GM21723 (cell line): ENCODE measurements around the gene MZF1.
"Not testable (repeated sequence)": the region's sequence is repeated elsewhere in the genome, so short reads cannot be mapped to it uniquely, and the experiment has no call there.

Experiments
- ATAC-seq: cut with Tn5 transposase; IDR thresholded peaks from one replicate; pipeline ENCODE4 v1.9.1; 2021; ENCODE audit warnings: mild to moderate bottlenecking, moderate library complexity; ENCODE audit not compliant: unreplicated experiment

Gene MZF1

DNA sequence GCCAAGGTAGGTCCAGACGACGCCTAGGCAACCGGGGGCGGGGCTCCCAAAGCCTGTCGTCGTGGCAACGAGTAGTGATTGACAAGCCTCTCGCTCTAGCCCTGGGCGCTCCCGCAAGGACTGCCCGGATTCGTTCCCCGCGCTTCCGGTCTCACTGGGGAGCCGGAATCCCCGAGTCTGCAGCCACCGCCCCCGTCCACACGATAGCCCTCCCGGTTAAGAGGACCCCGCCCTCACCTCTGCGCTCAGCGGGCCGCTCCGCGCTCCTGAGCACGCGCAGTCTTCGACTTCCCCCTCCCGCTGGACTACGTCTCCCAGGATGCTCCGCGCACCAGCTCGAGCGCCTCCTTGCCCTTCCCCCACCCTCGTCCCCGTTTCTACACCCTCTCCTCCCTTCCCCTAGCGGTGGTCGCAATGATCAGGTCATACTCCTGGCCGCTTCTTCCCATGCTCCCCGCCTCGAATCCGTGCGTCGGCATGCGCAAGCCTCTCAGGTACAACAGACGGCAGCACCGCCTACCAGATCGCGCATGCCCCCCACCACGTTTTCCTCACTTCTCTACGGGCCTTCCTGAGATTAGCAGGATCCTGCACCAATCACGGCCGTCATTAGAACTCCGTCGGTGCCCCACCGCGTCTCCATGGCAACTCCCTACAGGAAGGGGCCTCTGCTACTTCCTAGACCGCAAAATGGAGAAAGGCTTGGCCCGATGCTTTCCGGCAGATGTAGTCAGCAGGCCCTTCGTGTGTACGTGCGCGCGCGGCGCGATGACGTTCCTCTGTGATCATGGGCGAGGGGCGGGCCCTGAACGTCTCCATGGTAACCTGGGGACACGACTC lies at the start of gene MZF1:
Gene MZF1, minus strand, starts transcription at position 518 of the 840 bp plus-strand sequence. CDS start 1,946 bp downstream, outside the sequence.
- ATAC-seq: peak; percentile 55

DNA sequence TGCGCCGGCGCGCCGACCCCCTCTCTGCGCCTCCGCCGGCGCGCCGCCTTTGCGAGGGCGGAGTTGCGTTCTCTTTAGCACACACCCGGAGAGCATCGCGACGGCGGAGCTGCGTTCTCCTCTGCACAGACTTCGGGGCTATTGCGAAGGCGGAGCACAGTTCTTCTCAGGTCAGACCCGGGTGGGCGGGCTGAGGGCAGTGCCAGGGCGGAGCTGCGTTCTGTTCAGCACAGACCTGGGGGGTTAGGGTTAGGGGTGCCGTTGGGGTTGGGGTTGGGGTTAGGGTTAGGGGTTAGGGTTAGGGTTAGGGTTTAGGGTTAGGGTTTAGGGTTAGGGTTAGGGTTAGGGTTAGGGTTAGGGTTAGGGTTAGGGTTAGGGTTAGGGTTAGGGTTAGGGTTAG lies 34.1 kb upstream of the MZF1 start:
- ATAC-seq: not testable (repeated sequence)

DNA sequence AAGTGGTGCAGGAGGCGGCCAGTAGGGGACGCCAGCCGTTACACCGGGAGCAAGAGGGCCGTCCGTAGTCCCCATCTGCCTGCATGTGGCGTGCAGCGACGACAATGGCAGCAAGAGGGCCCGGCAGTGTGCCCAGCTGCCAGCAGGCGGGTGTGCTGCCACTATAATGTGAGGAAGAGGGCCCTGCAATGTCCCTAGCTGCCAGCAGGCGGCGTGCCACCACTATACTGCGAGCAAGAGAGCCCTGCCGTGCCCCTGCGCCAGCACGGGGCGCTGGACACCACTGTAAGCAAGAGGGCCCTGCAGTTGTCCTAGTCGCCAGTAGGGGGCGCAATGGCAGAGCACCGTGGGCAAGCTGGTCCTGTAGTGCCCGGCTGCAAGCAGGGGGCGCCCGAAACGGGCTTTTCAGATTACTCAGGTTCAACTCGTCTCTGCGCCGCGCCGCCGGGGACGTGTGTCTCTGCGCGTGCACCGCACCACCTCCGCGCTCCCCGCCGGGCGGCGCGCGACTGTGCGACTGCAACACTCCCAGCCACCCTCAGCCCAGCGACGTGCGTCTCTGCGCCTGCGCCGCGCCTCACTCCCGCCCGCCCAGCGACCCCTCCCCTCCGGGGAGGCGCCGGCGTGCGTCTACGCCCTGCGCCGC lies 33.2 kb upstream of the MZF1 start:
- ATAC-seq: not testable (repeated sequence)

DNA sequence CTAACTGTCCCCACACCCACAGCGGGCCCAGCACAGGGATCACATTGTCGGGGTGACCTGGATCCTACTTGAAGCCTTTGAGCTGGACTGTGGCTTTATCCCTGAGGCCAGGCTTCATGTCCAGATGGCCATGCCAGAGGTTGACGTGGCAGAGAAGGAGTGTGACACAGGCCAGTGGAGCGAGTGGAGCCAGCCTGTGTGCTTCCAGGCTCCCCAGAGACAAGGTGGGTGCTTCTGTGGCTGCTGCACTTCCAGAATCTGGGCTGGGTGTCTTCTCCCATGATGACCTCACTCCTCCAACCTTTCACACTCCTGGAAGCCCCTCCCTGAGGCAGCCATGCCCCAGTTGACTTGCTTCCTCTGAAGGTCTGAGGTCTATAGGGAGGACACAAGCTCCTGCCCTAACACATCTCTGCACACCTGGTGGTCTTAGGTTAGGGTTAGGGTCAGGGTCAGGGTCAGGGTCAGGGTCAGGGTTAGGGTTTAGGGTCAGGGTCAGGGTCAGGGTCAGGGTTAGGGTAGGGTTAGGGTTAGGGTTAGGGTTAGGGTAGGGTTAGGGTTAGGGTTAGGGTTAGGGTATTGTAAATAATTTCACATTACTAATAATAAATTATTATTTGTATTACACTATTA lies 13.1 kb upstream of the MZF1 start:
- no peak for ATAC-seq

DNA sequence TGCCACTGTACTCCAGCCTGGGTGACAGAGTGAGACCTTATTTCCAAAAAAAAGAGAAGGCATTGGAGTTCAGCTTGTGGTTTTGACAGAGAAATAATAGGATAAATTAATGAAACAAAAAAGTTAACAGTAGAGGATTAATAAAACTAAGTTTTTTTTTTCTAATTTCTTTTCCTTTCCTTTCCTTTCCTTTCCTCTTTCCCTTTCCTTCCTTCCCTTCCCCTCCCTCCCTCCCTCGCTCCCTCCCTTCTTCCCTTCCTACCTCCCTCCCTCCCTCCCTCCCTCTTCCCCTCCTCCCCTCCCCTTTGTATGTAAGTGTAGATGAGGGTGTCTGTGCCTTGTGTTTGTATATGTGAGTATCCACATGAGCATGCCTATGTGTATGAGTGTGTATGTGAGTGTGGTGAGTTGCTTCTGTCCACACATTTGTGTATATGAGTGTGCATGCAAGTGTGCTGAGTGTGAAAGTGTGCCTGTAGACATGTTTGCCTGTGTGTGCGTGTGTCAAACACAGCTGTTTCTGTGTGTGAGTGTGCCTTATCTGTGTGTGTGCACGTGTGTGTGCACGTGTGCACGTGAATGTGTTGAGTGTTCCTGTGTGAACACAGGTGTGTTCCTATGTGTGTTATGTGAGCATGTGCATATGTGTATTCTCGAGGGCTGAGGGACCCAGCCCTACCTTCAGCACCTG lies 12.5 kb upstream of the MZF1 start:
- no peak for ATAC-seq

DNA sequence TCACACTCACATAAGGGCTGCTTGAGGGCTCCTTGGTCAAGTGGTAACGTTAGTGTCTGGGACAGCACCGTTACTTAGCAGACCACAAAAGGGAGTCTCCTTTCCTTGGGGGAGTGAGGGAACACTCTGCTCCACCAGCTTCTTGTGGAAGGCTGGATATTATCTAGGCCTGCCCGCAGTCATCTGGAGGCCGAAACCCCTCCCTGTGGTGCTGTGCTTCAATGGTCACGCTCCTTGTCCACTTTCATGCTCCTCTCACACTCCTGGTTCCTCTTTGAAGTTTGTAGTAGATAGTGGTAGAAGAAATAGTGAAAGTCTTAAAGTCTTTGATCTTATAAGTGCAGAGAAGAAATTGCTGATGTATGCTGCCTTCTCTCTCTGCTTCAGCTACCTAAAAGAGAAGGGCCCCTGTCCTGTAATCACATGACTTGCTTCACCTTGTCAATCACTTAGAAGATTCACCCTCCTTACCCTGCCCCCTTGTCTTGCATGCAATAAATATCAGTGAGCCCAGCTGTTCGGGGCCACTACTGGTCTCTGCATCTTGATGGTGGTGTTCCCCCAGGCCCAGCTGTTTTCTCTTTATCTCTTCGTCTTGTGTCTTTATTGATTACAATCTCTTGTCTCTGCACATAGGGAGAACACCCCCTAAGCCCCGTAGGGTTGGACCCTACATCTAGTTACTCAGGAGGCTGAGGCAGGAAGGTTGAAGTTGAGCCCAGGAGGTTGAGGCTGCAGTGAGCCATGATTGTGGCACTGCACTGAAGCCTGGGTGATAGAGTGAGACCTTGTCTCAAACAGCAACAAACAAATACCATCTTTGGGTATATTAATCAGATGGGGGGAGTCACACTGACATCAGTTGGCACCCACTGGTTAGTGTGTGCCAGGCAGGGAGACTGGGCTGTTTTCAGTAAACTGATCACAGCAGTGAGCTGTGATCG lies 11.6 kb upstream of the MZF1 start:
- ATAC-seq: no peak

DNA sequence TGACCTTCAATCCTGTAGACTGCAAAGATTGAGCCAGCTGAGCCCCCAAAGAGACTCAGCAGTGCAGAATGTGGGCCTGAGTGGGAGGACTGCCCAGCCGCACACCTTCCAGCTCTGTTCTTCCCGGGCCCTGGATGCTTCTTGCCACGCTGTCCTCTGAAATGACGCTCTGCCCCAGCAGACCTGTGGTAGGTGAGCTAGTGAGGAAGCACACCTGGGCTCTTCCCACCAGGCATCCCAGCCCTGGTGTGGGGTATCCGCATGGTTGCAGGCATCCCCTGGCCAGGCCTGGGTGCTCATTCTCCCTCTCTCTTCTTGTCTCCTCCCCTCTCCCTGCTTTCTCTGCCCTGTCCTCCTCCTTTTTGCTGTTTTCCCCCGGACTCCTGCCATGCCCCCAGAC lies 9.8 kb upstream of the MZF1 start:
- ATAC-seq: no peak

DNA sequence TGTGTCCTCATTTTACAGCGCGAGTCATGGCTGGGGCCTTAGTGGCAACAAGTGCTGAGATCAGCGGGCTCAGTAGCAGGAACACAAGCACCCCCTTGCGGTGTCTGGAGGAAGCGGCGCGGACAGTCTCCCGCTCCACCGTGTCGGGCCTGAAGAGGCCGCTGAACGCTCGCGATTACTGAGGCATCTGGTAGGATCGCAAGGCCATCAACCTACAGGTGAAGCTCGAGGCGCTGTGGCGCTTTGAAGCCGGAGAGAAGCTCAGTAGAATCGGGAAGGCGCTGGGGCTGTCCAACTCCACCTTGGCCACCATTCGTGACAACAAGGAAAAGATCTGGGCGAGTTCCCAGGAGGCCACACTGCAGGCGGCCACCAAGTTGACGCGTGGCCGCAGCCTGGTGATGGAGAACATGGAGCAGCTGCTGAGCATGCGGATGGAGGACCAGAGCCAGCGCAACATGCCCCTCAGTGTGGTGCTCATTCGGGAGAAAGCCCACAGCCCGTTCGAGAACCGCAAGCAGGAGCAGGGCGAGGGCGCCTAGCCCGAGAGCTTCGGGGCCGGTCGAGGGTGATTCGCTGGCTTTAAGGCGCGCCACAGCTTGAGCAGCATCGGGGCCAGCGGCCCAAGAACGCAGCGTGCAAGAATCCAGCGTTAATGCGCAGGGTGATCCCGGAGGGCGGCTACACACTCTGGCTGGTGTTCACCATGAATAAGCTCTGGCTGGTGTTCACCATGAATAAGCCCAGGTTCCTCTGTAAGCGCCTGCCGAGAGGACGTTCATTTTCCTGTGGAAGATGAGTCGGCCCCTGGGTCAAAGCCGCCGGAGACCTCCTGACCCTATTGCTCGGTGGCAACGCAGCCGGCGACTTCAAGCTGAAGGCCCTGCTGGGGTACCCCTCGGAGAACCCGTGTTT lies 8.3 kb upstream of the MZF1 start:
- peak; percentile 70 for ATAC-seq

DNA sequence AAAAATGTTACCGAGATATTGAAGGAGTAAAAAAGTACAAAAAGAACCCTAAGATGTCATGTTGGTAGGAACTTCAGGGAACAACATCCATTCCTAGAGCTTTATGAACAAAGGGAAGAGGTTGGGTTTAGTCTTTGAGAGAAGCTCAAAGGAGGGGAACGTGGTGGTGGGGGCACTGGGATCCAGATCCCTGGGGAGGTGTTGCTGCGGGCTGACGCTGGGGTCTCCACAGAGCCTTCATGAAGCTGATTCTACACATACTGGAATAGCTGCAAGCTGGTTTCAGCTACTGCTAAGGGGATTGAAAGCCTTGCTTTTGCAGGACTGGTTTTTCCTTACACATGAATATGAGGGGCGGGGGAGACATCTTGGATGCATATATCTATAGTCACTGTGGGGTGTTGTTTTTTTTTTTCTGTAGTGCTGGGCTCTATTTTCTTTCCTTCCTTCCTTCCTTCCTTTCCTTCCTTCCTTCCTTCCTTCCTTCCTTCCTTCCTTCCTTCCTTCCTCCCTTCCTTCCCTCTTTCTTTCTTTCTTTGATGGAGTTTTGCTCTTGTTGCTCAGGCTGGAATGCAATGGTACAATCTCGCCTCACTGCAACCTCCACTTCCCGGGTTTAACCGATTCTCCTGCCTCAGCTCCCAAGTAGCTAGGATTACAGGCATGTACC lies 6.5 kb upstream of the MZF1 start:
- ATAC-seq: no peak

DNA sequence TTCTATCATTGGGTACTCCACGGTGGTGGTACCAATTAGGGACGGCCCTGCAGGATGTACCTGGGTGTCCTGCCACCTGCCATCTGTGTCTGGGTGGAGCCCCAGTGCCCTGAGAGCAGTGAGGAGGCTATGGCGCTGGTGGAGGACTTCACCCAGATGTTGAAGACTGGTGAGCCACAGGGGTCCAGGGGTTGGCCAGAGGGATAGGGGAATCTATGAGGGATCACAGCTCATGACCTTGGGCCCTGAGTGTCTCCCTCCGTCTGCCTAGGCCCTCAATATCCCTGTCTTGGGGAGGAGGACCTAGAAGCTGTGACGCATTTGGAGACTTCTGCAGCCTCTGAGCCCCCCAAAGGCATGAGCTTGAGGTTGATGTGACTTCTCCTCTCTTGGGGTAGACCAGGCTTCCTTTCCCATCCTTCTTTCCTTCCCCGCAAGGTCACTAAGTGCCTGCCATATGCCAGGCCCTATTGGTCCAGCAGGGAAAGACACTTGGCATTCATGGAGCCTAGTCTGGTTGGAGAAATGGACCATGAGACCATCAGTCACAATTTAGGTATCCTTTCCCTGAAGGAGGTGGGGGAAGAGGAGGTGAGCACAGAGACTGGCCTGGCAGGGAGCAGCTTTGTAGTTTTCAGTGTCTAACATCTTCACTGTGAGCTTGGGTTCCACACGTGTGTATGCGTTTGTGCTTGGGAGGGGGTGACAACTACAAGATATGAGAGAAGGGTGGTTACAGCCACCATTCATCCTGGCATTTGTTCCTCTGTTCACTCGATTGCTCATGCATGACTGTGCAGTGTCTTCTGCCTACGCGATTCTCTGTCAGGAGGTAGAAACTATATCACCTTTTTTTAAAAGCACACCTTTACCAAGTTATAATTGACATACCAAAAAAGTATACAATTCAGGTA lies 5.1 kb upstream of the MZF1 start:
- ATAC-seq: no peak

DNA sequence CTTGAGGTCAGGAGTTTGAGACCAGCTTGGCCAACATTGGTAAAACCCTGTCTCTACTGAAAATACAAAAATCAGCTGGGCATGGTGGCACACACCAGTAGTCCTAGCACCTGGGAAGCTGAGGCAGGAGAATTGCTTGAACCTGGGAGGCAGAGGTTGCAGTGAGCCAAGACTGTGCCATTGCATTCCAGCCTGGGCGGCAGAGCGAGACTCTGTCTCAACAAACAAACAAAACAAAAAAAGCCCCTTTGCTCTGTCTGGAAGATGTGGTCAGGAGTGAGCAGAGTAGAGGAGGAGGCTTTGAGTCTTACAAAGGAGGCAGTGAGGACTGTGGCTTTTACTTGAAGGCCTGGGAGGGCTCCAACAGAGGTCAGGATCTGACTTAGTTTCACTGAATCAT lies 4.4 kb upstream of the MZF1 start:
- ATAC-seq: not testable (repeated sequence)

DNA sequence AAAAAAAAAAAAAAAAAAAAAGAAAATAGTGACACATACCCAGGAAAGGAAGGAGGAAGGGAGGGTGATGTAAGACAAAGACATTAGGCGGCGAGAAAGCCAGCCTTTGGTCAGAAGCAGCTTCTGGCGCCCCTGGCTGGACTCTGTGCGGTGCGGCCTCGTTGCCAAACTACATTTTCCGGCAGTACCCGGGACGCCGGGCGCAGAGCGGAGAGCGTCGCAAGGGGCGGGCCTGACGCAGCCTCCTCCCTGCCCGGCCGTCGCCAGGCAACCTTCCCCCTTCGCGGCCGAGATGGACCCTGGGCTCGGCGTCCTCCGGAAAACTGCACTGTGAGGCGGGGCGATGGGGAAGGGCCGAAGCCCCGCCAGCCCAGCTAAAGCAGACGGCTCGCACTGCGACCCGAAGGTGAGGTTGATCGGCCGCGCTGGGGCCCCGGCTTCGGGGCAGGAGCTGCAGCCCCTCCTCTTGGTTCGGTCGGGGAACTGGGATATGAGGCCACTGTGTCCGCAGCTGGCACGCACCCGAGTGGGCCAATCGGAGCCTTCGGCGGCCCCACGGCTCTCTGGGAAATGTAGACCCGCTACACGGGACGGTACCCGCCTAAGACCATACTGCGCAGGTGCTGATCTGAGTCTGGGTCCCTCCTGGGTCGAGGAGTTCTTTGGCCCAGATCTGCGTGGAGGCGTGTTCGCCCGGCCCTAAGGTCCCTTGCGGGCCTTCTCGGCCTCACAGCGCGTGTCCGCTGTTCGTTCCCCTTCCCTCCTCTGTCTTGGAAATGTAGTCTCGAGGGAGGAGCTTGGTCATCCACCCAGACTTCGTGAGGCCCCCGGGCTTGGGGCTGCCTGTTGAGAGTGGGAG lies 2.3 kb upstream of the MZF1 start:
- peak; percentile 43 for ATAC-seq

DNA sequence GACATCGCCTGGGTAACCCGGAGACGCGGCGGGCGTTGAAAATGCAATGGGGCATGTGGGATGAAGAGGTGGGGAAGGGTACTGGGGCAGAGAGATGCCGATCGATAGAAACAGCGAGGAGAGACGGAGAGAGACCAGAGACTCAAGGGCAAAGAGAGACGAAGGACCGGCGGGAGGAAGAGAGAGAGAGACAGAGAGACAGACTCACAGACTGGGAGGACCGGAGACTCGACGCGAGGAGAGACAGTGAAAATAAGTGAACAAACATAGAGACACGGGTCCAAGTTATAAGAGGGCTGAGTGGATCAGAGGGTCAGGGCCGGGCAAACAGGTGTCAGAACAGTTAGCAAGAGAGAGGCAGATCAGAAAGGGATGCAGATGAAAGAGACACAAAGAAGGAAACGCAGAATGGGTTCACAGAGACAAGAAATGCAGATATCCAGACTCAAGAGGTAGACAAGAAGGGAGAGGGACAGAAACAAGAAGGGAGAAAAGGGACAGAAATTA lies 576 bp upstream of the MZF1 start:
- ATAC-seq: no peak

DNA sequence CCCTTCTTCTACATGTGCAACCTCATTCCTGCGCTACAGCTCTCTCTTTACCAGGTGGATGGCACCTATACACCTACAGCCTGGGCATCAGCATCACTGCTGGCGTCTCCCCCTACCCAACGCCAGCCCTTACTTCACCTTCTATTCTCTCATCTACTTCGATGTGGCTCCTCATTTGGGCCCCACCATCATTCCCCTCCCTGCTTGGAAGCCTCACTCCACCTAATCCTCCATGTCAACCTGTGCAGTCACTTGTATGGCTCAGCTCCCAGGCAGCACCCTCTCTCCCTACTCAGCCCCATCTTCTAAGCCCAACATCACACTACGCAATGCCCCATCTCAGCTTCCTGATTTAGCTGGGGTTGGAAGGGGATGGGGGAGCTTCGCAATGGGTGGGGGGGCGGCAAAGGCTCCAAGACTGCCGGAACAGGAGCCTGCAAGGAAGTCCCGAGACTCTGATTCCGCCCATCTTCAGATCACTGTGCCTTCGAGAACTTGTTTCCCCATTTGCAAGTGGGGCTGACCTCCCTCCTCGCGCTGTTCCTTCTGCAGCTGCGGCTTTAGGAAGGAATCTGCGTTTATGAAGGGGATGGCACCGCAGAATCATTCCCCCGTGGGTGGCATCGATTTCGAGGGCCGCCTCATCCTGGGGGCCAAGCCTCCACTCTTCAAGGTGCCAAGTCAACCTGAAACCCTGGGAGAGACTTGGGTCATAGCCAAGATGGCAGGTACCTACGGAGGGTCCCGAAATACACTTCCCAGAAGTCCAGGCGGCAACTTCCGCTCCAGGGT lies 913 bp downstream of the MZF1 start:
- ATAC-seq: no peak

DNA sequence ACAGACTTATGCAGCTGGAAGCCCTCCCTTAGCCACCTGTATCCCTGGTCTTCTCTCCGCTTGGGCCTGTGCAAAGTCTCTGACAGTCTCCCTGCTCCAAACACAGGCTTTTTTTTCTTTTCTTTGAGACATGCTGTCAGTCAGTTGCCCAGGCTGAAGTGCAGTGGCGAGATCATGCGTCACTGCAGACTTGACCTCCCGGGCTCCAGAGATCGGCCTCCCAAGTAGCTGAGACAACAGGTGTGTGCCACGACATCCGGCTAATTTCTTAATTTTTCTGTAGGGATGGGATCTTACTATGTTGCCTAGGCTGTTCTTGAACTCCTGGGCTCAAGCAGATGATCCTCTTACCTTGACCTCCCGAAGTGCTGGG lies 1.6 kb downstream of the MZF1 start:
- no peak for ATAC-seq
